Activated naive CD8-positive, alpha-beta T cell treated with anti-CD3 and anti-CD28 coated beads, Interleukin-2, amount 10 ng/mL, durations not matched to agents 7 days and 5 days (primary cell): Measurements from ENCODE around the gene ZNF410. TPM values are rescaled to one million over a fixed set of nuclear protein-coding genes. Genes with fewer than 3 reads are reported as not detected.
A peak's percentile ranks its signal among the peaks of the same experiment; 100 is the strongest.
"Not testable (repeated sequence)": the region's sequence is repeated elsewhere in the genome, so short reads cannot be mapped to it uniquely, and the experiment has no call there.

Experiments
- ATAC-seq: fragments of 150-1000 bp; cut with Tn5 transposase; one replicate; pipeline ENCODE4 v1.10.0; 2021; ENCODE audit warnings: low read depth, moderate library complexity
- POLR2A ChIA-PET: fragments of 350-600 bp; sonication (Branson Sonifier 250); formaldehyde crosslinking; loops from one replicate; lab custom pipeline; 2021; ENCODE audit warnings: antibody characterized with exemption; lab: Charles Lee
- DNase-seq: peaks from one replicate; pipeline ENCODE4 v3.0.0; 2021
- H3K27ac Mint-ChIP-seq: one replicate; pipeline ENCODE4 v1.8.0; 2022; ENCODE audit warnings: mild to moderate bottlenecking, mixed read lengths
- H3K27me3 Mint-ChIP-seq: one replicate; pipeline ENCODE4 v1.8.0; 2022; ENCODE audit warnings: mild to moderate bottlenecking, moderate library complexity, mixed read lengths
- H3K36me3 Mint-ChIP-seq: one replicate; pipeline ENCODE4 v1.8.0; 2021; ENCODE audit warnings: mild to moderate bottlenecking, mixed read lengths
- H3K4me1 Mint-ChIP-seq: one replicate; pipeline ENCODE4 v1.8.0; 2021; ENCODE audit warnings: mixed read lengths
- H3K4me3 Mint-ChIP-seq: one replicate; pipeline ENCODE4 v1.8.0; 2022; ENCODE audit warnings: mild to moderate bottlenecking, moderate library complexity, mixed read lengths
- H3K9me3 Mint-ChIP-seq: one replicate; pipeline ENCODE4 v1.8.0; 2021; ENCODE audit warnings: mixed read lengths
- total RNA-seq, 2 experiments: library from RNA; stranded (reverse); gene quantifications; one replicate each; pipeline ENCODE4 v1.2.3, GENCODE V29; 2021

ZNF410 gene, protein sequence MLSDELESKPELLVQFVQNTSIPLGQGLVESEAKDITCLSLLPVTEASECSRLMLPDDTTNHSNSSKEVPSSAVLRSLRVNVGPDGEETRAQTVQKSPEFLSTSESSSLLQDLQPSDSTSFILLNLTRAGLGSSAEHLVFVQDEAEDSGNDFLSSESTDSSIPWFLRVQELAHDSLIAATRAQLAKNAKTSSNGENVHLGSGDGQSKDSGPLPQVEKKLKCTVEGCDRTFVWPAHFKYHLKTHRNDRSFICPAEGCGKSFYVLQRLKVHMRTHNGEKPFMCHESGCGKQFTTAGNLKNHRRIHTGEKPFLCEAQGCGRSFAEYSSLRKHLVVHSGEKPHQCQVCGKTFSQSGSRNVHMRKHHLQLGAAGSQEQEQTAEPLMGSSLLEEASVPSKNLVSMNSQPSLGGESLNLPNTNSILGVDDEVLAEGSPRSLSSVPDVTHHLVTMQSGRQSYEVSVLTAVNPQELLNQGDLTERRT
- 10 to 100 TPM; 53.3 to 56.5 TPM for total RNA-seq

DNA sequence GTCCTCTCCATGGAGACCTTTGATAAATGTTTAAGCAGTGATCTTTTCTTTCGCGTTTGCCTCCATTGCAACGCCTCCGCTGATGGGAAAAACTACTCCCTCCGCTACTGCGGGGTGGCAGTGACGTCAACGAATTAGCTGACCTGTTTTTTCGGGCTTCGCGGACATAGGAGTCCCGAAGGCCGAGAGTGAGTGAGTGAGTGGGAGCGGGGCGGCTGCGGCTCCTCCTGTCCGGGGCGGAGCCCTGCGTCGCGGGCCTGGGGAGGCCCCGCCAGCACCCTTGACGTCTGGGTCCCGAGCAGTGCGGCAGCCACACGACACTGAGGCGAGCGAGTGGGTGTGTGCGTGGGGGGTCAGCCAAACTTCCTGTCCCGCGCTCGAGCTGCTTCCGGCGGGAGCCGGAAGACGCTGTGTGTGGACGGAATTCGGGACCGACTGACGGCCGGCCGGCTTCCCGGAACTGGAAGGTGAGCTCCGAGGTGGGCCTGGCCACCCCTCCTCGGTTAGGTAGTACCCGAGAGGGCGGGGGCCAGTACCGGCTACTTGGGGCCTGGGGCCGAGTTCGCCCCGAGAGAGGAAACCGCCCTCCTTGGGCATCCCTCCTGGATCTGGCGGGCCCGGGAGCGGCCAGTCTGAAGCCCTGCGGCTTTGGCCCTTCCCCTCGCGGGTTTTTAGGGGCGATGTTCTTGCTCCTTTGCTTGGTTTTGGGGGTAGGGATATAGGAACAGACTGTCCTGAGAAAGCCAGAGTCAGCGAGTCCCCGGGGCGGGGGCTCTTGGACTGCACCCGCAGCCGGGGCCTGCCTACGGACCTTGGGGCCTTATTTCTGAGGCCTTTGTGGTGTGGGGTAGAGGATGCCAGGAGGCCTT, at the start of gene ZNF410:
Gene ZNF410 (plus strand): TSS at position 411 of the 869 bp plus-strand sequence. CDS start 5,317 bp downstream, outside the sequence.
- Mint-ChIP-seq H3K27me3 (no peaks in the 10 kb centered on the region), H3K4me1 (peaks cover 46% of the 10 kb centered on the region), H3K27ac (peak within 1 kb of the TSS; percentile 97), H3K9me3 (no peaks in the 10 kb centered on the region), H3K36me3 (peaks cover 11% of the 10 kb centered on the region), H3K4me3 (peak within 1 kb of the TSS; percentile 96)
- ATAC-seq: peak; percentile 99
- DNase-seq: peak; percentile 85
- POLR2A ChIA-PET: interaction anchor here (0.7 to 1.9 kb wide), 13 partner anchors 9 to 318 kb away, joined by 3 to 16 read pairs (median 4); partner anchors contain the start of genes ACOT2, ACOT6 and PTGR2

DNA sequence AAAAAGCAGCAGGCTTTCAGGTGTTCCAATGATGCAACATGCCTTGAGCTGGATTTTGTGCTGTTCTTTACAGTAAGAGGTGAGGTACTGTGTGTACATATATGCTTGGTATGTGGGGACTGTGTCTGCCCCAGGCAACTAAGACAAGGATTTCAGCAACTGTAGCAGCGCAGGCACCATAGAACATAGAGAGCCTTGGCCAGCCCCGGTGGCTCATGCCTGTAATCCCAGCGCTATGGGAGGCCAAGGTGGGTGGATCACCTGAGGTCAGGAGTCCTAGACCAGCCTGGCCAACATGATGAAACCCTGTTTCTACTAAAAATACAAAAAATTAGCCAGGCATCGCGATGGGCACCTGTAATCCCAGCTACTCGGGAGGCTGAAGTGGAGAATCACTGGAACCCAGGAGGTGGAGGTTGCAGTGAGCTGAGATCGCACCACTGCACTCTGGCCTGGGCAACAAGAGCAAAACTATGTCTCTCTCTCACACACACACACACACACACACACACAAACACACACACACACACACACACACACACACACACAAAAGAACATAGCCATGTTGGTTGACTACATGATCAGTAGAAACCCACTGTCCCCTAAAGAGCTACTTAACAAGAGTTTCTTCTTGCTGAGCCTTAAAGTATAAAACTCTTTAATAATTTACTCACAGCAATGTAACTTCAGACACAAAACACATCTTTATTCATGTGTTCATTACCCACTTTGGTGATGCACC, 48.2 kb upstream of the ZNF410 start:
- H3K4me1 Mint-ChIP-seq, H3K27ac Mint-ChIP-seq, H3K9me3 Mint-ChIP-seq, H3K27me3 Mint-ChIP-seq, ATAC-seq, DNase-seq, H3K36me3 Mint-ChIP-seq, H3K4me3 Mint-ChIP-seq: not testable (repeated sequence)
- POLR2A ChIA-PET: interaction anchor here (0.8 kb wide), 1 partner anchor 96 kb away, joined by 3 read pairs; no protein-coding TSS in a partner anchor

DNA sequence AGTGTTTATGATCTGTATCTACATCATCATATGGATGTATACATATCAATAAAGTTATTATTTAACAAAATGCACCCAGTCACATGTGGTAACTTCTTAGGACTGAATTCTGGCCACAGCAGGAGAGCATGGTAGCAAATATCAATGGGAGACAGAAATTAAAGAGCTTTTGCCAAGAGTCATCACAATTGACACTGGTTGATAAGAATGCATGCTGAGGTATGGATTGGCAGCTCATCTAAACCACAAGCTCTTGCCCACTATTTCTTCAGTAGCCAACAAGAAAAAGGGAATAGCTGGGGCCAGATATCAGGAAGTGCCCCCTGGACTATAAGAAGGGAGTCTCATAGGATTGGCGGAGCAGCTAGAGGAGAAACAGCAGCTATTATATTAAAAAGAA, 44.5 kb upstream of the ZNF410 start:
- no peaks in the 10 kb centered on the region for H3K4me1 Mint-ChIP-seq
- no peak overlapping the region for H3K27ac Mint-ChIP-seq
- POLR2A ChIA-PET: interaction anchor here (0.7 kb wide), 1 partner anchor 10 kb away, joined by 3 read pairs; the partner anchor contains the start of gene PTGR2
- H3K9me3 Mint-ChIP-seq: no peaks in the 10 kb centered on the region
- DNase-seq (no peak), ATAC-seq (no peak)
- H3K36me3 Mint-ChIP-seq: no peaks in the 10 kb centered on the region
- peaks cover 11% of the 10 kb centered on the region for H3K27me3 Mint-ChIP-seq
- H3K4me3 Mint-ChIP-seq: no peak overlapping the region

DNA sequence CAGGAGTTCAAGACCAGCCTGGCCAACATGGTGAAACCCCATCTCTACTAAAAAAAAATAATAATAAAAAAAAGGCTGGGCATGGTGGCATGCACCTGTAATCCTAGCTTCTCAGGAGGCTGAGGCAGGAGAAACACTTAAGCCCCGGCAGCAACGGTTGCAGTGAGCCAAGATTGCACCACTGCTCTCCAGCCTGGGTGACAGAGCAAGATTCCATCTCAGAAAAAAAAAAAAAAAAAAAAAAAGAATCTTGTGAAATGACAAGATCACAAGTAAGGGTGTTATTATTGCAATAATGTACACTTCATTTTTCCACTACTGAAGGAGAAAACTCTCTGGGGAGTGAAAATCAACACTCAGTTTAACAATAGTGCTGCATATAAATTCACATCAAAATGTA, 43.8 kb upstream of the ZNF410 start:
- no peak overlapping the region for H3K27ac Mint-ChIP-seq
- peaks cover 11% of the 10 kb centered on the region for H3K27me3 Mint-ChIP-seq
- H3K36me3 Mint-ChIP-seq: no peaks in the 10 kb centered on the region
- H3K9me3 Mint-ChIP-seq: no peaks in the 10 kb centered on the region
- H3K4me3 Mint-ChIP-seq: no peak overlapping the region
- DNase-seq (no peak), ATAC-seq (no peak)
- POLR2A ChIA-PET: interaction anchor here (0.7 kb wide), 1 partner anchor 9 kb away, joined by 3 read pairs; the partner anchor contains the start of gene PTGR2
- no peaks in the 10 kb centered on the region for H3K4me1 Mint-ChIP-seq

DNA sequence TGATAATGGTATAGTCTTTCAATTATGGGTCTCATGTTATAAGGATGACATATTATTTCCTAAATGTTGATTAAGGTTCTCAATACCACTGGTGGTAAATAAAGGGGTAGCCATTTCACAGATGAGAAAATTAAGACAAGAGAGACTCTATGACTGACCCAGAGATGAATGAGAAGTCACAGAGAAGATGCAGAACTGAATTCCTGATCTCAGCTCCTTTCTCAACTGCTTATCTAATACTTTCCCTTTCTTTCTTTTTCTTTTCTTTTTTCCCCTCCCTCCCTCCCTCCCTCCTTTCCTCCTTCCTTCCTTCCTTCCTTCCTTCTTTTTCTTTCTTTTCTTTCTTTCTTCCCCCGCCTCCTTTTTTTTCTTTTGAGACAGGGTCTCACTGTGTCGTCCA, 43.4 kb upstream of the ZNF410 start:
- DNase-seq (no peak), ATAC-seq (no peak)
- Mint-ChIP-seq H3K27me3 (peaks cover 13% of the 10 kb centered on the region), H3K27ac (no peak overlapping the region), H3K4me1 (no peaks in the 10 kb centered on the region), H3K9me3 (no peaks in the 10 kb centered on the region), H3K4me3 (no peak overlapping the region), H3K36me3 (no peaks in the 10 kb centered on the region)
- POLR2A ChIA-PET: no interaction called here

DNA sequence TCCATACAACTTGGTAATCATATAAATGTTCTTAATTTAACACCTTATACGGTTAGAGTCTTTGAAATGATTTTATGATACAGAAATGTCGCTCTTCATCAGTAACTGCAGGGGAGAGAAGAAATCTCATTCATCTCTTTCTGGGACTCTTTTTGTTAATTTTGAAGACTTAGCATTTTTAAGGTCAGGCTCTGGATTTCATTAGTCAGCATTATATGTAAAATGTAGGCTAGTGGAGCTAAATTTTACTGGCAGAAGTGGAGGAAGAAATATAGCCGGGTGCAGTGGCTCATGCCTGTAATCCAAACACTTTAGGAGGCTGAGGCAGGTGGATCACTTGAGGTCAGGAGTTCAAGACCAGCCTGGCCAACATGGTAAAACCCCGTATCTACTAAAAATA, 39.7 kb upstream of the ZNF410 start:
- Mint-ChIP-seq H3K27ac (no peak overlapping the region), H3K4me1 (peaks cover 7% of the 10 kb centered on the region), H3K36me3 (no peaks in the 10 kb centered on the region), H3K27me3 (peaks cover 11% of the 10 kb centered on the region), H3K4me3 (no peak overlapping the region), H3K9me3 (no peaks in the 10 kb centered on the region)
- DNase-seq: no peak
- POLR2A ChIA-PET: no interaction called here
- no peak for ATAC-seq

DNA sequence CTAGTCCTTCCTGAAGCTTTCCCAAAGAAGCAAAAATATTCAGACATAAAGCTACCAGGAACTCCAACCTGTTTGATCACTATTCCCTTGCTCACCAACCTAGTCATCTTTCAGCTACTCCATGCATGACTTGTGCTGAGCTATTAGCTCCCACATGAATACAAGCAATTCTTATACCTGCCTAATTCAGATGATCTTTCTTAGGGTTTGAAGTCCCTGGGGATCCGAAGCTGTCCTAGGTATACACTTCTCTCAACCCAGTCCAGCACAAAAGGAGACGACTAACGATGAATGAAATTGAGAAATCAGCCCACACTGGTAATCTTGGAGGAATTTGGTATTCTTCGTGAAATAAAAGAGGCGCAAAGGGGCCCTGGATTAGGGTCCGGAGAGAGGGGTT, 35.7 kb upstream of the ZNF410 start:
- H3K27ac Mint-ChIP-seq: peak overlapping the region; percentile 94
- POLR2A ChIA-PET: interaction anchor here (0.9 to 2.7 kb wide), 4 partner anchors 64 to 110 kb away, joined by 4 to 15 read pairs (median 8); a partner anchor contains a TSS
- H3K4me1 Mint-ChIP-seq: peaks cover 13% of the 10 kb centered on the region
- no peaks in the 10 kb centered on the region for H3K36me3 Mint-ChIP-seq
- DNase-seq (no peak), ATAC-seq (no peak)
- H3K27me3 Mint-ChIP-seq: peaks cover 5% of the 10 kb centered on the region
- peak overlapping the region; percentile 91 for H3K4me3 Mint-ChIP-seq
- no peaks in the 10 kb centered on the region for H3K9me3 Mint-ChIP-seq

DNA sequence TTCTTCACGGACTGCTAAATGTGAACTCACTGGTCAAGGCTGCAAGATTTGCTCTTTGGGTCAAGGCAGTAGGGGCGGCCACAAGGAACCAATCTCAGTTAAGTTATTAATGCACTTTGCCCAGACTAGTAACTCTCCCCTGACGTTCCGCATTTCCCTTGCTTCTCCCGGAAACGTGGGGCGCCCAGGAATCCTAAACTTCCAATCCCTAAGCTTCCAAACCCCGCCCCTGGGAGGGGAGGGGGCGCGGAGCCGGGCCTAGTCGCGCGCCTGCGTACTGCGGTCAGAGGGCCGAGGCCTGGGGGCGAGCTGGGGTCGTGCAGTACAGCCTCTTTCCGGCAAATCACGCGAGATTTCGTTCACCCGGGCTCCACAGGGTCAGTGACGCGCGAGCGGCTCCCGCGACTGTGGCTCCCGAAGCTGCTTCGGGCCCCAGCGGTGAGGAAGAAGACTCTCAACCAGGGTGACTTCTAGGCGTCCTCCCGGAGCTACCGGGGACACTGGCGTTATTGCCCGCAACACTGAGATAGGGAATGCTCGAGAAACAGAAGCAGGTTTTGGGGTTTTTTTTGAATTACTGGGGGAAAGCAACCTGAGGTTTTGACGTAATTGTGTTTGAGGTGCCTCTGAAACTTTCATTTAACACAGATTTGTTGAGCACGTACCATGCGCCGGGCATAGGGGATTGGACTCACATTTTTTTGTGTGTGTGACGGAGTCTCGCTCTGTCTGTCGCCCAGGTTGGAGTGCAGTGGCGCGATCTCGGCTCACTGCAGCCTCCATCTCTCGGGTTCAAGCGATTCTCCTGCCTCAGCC, 34.9 kb upstream of the ZNF410 start, which contains the start of gene PTGR2:
Gene PTGR2 (plus strand): TSS at position 265 of the 816 bp plus-strand sequence. CDS start 7,032 bp downstream, outside the sequence.
- POLR2A ChIA-PET: interaction anchor here (0.6 to 2.7 kb wide), 8 partner anchors 9 to 239 kb away, joined by 3 to 15 read pairs (median 4); partner anchors contain the start of genes ALDH6A1 and ZNF410
- H3K27ac Mint-ChIP-seq: peak within 1 kb of the TSS; percentile 94
- DNase-seq (peak; percentile 87), ATAC-seq (peak; percentile 98)
- H3K27me3 Mint-ChIP-seq: peaks cover 2% of the 10 kb centered on the region
- H3K4me3 Mint-ChIP-seq: peak within 1 kb of the TSS; percentile 91
- peaks cover 13% of the 10 kb centered on the region for H3K4me1 Mint-ChIP-seq
- no peaks in the 10 kb centered on the region for H3K36me3 Mint-ChIP-seq
- H3K9me3 Mint-ChIP-seq: no peaks in the 10 kb centered on the region

DNA sequence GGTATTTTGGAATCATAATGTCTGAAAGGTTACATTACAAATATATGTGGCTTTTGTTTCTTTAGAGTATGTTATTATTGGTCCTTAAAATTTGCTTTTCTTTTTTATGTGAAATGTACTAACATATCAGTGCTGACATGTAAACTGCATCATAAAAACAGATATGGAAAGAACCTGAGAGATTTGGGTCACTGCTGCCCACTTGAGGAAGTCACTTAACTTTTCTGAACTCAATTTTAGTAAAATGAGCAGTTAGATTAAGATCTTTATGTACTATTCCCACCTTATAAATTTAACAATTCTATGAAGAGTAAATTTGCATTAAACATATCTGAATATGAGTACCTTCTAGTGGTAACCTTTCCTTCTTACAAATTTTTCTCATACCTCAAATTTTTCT, 27.5 kb upstream of the ZNF410 start:
- Mint-ChIP-seq H3K4me1 (no peaks in the 10 kb centered on the region), H3K27me3 (no peaks in the 10 kb centered on the region), H3K27ac (no peak overlapping the region), H3K4me3 (no peak overlapping the region), H3K36me3 (no peaks in the 10 kb centered on the region), H3K9me3 (no peaks in the 10 kb centered on the region)
- no peak for DNase-seq
- POLR2A ChIA-PET: no interaction called here
- no peak for ATAC-seq

DNA sequence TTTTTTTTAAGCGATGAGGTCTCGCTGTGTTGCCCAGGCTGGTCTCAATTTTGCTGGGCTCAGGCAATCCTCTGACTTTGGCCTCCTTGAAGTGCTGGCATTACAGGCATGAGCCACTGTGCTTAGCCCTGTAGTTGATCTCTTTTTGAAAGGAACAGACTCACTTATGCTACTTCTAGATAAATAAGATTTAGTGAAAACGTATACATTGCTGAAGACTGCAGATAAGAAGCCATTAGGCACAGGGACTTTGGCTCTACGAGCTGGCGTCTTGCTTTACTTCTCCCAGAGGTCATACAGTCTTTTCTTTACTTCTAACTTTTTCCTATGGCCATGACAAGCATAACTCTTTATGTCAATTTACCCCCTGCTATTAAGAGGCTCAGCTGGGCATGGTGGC, 25.6 kb upstream of the ZNF410 start:
- H3K4me1 Mint-ChIP-seq: peaks cover 1% of the 10 kb centered on the region
- H3K9me3 Mint-ChIP-seq: no peaks in the 10 kb centered on the region
- H3K4me3 Mint-ChIP-seq: no peak overlapping the region
- no peak overlapping the region for H3K27ac Mint-ChIP-seq
- H3K27me3 Mint-ChIP-seq: no peaks in the 10 kb centered on the region
- DNase-seq (no peak), ATAC-seq (no peak)
- H3K36me3 Mint-ChIP-seq: peaks cover 3% of the 10 kb centered on the region
- POLR2A ChIA-PET: no interaction called here

DNA sequence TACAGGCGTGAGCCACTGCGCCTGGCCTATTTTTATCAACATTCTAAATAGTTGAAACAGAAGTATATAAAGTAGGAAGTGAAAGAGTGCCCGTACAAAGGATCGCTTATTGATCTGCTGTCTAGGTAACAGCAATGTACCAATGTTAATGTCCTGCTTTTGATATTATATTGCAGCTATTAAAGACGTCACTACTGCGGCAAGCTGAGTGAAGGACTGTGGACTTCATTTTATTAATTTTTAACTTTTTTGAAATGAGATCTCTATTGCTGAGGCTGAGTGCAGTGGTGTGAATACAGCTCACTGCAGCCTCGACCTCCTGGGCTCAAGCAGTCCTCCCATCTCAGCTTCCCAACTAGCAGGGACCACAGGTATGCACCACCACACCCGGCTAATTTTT, 24.2 kb upstream of the ZNF410 start:
- Mint-ChIP-seq H3K9me3 (no peaks in the 10 kb centered on the region), H3K4me1 (peaks cover 1% of the 10 kb centered on the region), H3K27ac (no peak overlapping the region), H3K36me3 (peaks cover 3% of the 10 kb centered on the region), H3K4me3 (no peak overlapping the region), H3K27me3 (no peaks in the 10 kb centered on the region)
- no peak for DNase-seq
- POLR2A ChIA-PET: no interaction called here
- no peak for ATAC-seq

DNA sequence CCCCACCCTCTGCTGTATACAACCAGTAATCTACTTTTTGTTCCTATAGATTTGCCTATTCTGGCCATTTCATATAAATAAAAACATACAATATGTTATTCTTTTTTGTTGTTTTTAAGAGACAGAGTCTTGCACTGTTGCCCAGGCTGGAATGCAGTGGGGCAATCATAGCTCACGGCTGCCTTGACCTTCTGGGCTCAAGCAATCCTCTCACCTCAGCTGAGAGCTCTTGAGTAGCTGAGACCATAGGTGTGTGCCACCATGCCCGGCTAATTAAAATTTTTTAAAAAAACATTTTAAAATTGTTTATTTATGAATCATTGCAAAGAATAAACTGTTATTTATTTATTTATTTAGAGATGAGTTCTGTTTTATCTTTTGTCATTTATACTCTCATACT, 23.4 kb upstream of the ZNF410 start:
- H3K9me3 Mint-ChIP-seq: no peaks in the 10 kb centered on the region
- POLR2A ChIA-PET: interaction anchor here (0.6 kb wide), 1 partner anchor 1550 kb away, joined by 3 read pairs; no protein-coding TSS in a partner anchor
- DNase-seq: no peak
- no peak overlapping the region for H3K27ac Mint-ChIP-seq
- H3K27me3 Mint-ChIP-seq: no peaks in the 10 kb centered on the region
- no peak for ATAC-seq
- peaks cover 1% of the 10 kb centered on the region for H3K4me1 Mint-ChIP-seq
- H3K4me3 Mint-ChIP-seq: no peak overlapping the region
- H3K36me3 Mint-ChIP-seq: peaks cover 3% of the 10 kb centered on the region
